ENCODE data around the gene SYT13.

The SYT13 gene

DNA sequence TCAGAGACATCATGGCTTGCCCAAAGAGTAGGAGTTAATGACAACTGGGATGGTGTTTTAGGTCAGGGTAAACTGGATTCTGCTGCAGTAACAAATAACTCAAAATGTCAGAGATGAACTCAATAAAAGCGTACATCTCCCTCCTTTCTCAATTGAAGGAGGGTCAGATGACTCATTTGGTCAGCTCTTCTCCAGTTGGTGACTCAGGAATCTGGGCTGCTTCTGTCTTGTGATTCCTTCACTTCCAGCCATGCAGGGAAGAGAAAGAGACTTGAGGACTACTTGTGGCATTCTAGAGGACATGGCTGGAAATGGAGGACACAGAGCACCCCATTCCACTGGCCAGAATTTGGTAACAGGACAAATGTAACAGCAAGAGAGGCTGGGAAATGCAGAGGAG lies 3.2 kb upstream of the SYT13 start:
- TF ChIP-seq, protein P1, sequence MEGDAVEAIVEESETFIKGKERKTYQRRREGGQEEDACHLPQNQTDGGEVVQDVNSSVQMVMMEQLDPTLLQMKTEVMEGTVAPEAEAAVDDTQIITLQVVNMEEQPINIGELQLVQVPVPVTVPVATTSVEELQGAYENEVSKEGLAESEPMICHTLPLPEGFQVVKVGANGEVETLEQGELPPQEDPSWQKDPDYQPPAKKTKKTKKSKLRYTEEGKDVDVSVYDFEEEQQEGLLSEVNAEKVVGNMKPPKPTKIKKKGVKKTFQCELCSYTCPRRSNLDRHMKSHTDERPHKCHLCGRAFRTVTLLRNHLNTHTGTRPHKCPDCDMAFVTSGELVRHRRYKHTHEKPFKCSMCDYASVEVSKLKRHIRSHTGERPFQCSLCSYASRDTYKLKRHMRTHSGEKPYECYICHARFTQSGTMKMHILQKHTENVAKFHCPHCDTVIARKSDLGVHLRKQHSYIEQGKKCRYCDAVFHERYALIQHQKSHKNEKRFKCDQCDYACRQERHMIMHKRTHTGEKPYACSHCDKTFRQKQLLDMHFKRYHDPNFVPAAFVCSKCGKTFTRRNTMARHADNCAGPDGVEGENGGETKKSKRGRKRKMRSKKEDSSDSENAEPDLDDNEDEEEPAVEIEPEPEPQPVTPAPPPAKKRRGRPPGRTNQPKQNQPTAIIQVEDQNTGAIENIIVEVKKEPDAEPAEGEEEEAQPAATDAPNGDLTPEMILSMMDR (IDR thresholded peaks at IDR 0.05; ENCODE audit: poor library complexity, severe bottlenecking), result no peak
- Histone ChIP-seq H3K4me3 (ENCODE audit: severe bottlenecking) (no peak overlapping the region), H3K36me3 (ENCODE audit: low read depth) (no peaks in the 10 kb centered on the region), H3K9me3 (ENCODE audit: severe bottlenecking) (peaks cover 2% of the 10 kb centered on the region), H3K4me1 (ENCODE audit: insufficient read depth, poor library complexity, severe bottlenecking) (no peaks in the 10 kb centered on the region), H3K27me3 (ENCODE audit: insufficient read depth, poor library complexity, severe bottlenecking) (peaks cover 39% of the 10 kb centered on the region), H3K27ac (ENCODE audit: poor library complexity, severe bottlenecking) (no peak overlapping the region)
- DNase-seq (ENCODE audit: low spot score), result no peak
- peak; percentile 69 for ATAC-seq (ENCODE audit: low read depth)

DNA sequence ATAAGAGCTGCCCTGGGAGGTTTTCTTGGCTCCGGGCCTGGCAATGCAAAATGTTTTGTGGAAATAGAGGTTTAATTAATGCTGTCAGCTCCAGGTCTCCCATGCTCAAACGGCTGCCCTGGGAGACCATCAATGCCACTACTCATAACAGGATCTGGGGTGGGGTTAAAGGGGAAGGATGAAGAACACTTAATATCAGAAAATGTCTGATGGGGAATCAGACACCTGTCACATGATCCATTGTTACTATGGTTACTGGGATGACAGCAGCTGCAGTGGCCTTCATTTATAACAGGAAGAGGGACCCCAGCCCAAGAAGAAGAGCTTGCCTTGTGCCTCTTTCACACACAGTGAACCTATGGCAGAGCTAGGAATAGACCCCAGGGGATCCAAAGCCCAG lies 2.2 kb upstream of the SYT13 start:
- Histone ChIP-seq H3K36me3 (ENCODE audit: low read depth) (no peaks in the 10 kb centered on the region), H3K9me3 (ENCODE audit: severe bottlenecking) (peaks cover 2% of the 10 kb centered on the region), H3K27ac (ENCODE audit: poor library complexity, severe bottlenecking) (no peak overlapping the region), H3K27me3 (ENCODE audit: insufficient read depth, poor library complexity, severe bottlenecking) (peaks cover 46% of the 10 kb centered on the region), H3K4me3 (ENCODE audit: severe bottlenecking) (no peak overlapping the region), H3K4me1 (ENCODE audit: insufficient read depth, poor library complexity, severe bottlenecking) (no peaks in the 10 kb centered on the region)
- DNase-seq (ENCODE audit: low spot score) (no peak), ATAC-seq (ENCODE audit: low read depth) (no peak)
- TF ChIP-seq, protein P1 (IDR thresholded peaks at IDR 0.05; ENCODE audit: poor library complexity, severe bottlenecking), result no peak

DNA sequence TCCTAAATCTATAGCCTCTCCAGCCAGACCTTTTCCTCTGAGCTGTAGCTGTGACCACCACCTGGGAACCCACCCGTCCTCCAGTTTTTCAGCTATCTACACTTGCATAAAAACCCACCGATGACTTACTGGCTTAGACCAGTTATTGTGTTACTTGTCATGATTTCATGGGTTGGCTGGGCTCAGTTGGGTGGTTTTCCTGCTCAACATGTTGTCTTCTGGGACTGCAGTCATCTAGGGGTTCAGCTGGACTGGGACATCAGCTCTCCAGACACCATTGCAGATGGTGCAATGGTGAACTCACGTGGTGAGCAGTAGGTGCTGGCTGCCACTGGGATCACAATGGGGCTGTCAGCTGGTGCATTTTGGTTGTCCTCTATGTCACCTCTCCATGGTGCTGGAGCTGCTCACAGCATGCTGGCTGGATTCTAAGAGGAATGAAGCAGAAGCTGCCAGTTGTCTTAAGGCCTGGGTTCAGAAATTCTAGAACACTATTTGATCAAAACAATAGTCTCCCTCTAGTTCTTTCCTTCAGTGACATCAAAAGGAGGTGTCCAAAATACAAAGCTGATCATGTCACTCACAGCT lies 1.3 kb upstream of the SYT13 start:
- ATAC-seq (ENCODE audit: low read depth), result no peak
- Histone ChIP-seq H3K27me3 (ENCODE audit: insufficient read depth, poor library complexity, severe bottlenecking) (peaks cover 40% of the 10 kb centered on the region), H3K4me1 (ENCODE audit: insufficient read depth, poor library complexity, severe bottlenecking) (no peaks in the 10 kb centered on the region), H3K36me3 (ENCODE audit: low read depth) (no peaks in the 10 kb centered on the region), H3K4me3 (ENCODE audit: severe bottlenecking) (no peak overlapping the region), H3K27ac (ENCODE audit: poor library complexity, severe bottlenecking) (no peak overlapping the region), H3K9me3 (ENCODE audit: severe bottlenecking) (peaks cover 2% of the 10 kb centered on the region)
- no peak for DNase-seq (ENCODE audit: low spot score)
- TF ChIP-seq, protein P1 (IDR thresholded peaks at IDR 0.05; ENCODE audit: poor library complexity, severe bottlenecking), result no peak

- no peak for ATAC-seq (ENCODE audit: low read depth)
- DNase-seq (ENCODE audit: low spot score), result no peak
- no peak overlapping the region for H3K4me3 ChIP-seq (ENCODE audit: severe bottlenecking)
- H3K27me3 ChIP-seq (ENCODE audit: insufficient read depth, poor library complexity, severe bottlenecking), result peaks cover 36% of the 10 kb centered on the region
- TF ChIP-seq, protein P1 (IDR thresholded peaks at IDR 0.05; ENCODE audit: poor library complexity, severe bottlenecking), result no peak
- no peaks in the 10 kb centered on the region for H3K36me3 ChIP-seq (ENCODE audit: low read depth)
- peaks cover 2% of the 10 kb centered on the region for H3K9me3 ChIP-seq (ENCODE audit: severe bottlenecking)
- no peak overlapping the region for H3K27ac ChIP-seq (ENCODE audit: poor library complexity, severe bottlenecking)
- H3K4me1 ChIP-seq (ENCODE audit: insufficient read depth, poor library complexity, severe bottlenecking), result no peaks in the 10 kb centered on the region
These were observed 802 bp downstream of the SYT13 start for GRCh38 chr11:45285250-45285828.

DNA sequence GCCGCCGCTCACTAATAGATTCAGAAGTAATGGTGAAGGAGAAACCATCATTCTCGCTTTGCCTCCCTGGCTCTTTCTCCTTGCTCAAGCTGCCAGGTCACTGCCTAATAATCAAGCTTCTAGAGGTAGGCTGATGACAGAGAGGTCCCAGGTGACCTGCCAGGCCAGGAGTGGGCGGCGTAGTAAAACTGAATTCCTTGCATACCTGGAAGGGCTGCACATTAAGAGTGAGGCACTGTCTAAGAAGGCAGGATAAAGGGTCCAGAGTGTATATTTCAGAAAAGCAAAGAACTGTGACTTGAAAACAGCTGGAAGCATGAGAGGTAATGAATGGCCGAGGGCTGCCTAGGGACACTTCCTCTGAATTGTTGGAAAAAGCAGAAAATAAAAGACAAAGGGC lies 4.1 kb downstream of the SYT13 start:
- no peaks in the 10 kb centered on the region for H3K36me3 ChIP-seq (ENCODE audit: low read depth)
- H3K9me3 ChIP-seq (ENCODE audit: severe bottlenecking), result no peaks in the 10 kb centered on the region
- no peaks in the 10 kb centered on the region for H3K4me1 ChIP-seq (ENCODE audit: insufficient read depth, poor library complexity, severe bottlenecking)
- DNase-seq (ENCODE audit: low spot score) (no peak), ATAC-seq (ENCODE audit: low read depth) (no peak)
- peaks cover 32% of the 10 kb centered on the region for H3K27me3 ChIP-seq (ENCODE audit: insufficient read depth, poor library complexity, severe bottlenecking)
- no peak overlapping the region for H3K4me3 ChIP-seq (ENCODE audit: severe bottlenecking)
- TF ChIP-seq, protein P1 (IDR thresholded peaks at IDR 0.05; ENCODE audit: poor library complexity, severe bottlenecking), result no peak
- H3K27ac ChIP-seq (ENCODE audit: poor library complexity, severe bottlenecking), result no peak overlapping the region

All from RWPE2 (cell line).